GM23338 (cell line): Measurements from ENCODE around the gene PRDM1.

Experiments
- CREB1 ChIP-seq: fragments of 250-450 bp; sonication (Bioruptor Pico); IDR thresholded peaks from 2 replicates; pipeline ENCODE4 v1.5.0; 2020; ENCODE audit warnings: low read depth, mild to moderate bottlenecking, moderate library complexity
- CTCF ChIP-seq, 2 experiments: fragments of 200-600 bp in 1 of 2; sonication (generic) in 1 of 2; conservative IDR thresholded peaks; 2 replicates each; pipeline versions ENCODE4 v1.5.1 to v1.6.1; 2016 to 2017; ENCODE audit warnings: antibody characterized with exemption in 2 of 2, low read depth in 2 of 2, mild to moderate bottlenecking in 2 of 2, moderate library complexity in 1 of 2
- ETS1 ChIP-seq: IDR thresholded peaks from 2 replicates; pipeline ENCODE4 v1.6.1; 2016; ENCODE audit warnings: antibody characterized with exemption
- EZH2 ChIP-seq: fragments of 200-600 bp; sonication (generic); IDR thresholded peaks from one replicate; pipeline ENCODE4 v1.8.0; 2017; ENCODE audit warnings: antibody characterized with exemption, mild to moderate bottlenecking, low read depth; ENCODE audit not compliant: unreplicated experiment
- EZH2phosphoT487 ChIP-seq: fragments of 200-600 bp; sonication (generic); IDR thresholded peaks from one replicate; pipeline ENCODE4 v1.8.1; 2018; ENCODE audit warnings: antibody characterized with exemption; ENCODE audit not compliant: unreplicated experiment
- JUNB ChIP-seq: IDR thresholded peaks from one replicate; pipeline ENCODE4 v1.6.1; 2016; ENCODE audit warnings: antibody characterized with exemption; ENCODE audit not compliant: unreplicated experiment
- NANOG ChIP-seq: IDR thresholded peaks from 2 replicates; pipeline ENCODE4 v1.6.1; 2016; ENCODE audit warnings: antibody characterized with exemption, borderline replicate concordance
- POLR2AphosphoS5 ChIP-seq: IDR thresholded peaks from 2 replicates; pipeline ENCODE4 v1.6.1; 2016; ENCODE audit warnings: antibody characterized with exemption, low read depth
- REST ChIP-seq: IDR thresholded peaks from one replicate; pipeline ENCODE4 v1.6.1; 2018; ENCODE audit warnings: antibody characterized with exemption; ENCODE audit not compliant: unreplicated experiment
- STAT1 ChIP-seq: IDR thresholded peaks from one replicate; pipeline ENCODE4 v1.6.1; 2016; ENCODE audit warnings: antibody characterized with exemption; ENCODE audit not compliant: unreplicated experiment
- ZNF114 ChIP-seq: fragments of 250-450 bp; sonication (Bioruptor Pico); IDR thresholded peaks from 2 replicates; pipeline ENCODE4 v1.5.0; 2020; ENCODE audit warnings: mild to moderate bottlenecking, moderate library complexity
- ZNF331 ChIP-seq: fragments of 250-450 bp; sonication (Bioruptor Pico); IDR thresholded peaks from 2 replicates; pipeline ENCODE4 v1.5.0; 2020; ENCODE audit warnings: low read depth, mild to moderate bottlenecking, moderate library complexity
- ZNF462 ChIP-seq: fragments of 250-450 bp; sonication (Bioruptor Pico); IDR thresholded peaks from 2 replicates; pipeline ENCODE4 v1.5.0; 2020; ENCODE audit warnings: mild to moderate bottlenecking, moderate library complexity

- TF ChIP-seq CTCF (conservative IDR thresholded peaks at IDR 0.05; ENCODE audit: low read depth in 2 of 2) (no peak), EZH2phosphoT487 (no peak), POLR2AphosphoS5 (no peak), NANOG (no peak), EZH2 (no peak), JUNB (no peak), REST (no peak), STAT1 (no peak), ETS1 (no peak), ZNF462 (CRISPR knock-in tag) (no peak), ZNF114 (no peak), CREB1 (CRISPR knock-in tag) (no peak), ZNF331 (CRISPR knock-in tag) (no peak)
Observed at GRCh38 chr6:106060167-106060566, 26.0 kb upstream of the PRDM1 start.
